HG03469 (cell line): ENCODE measurements around the gene SLC35A3.
"Not testable (repeated sequence)": the region's sequence is repeated elsewhere in the genome, so short reads cannot be mapped to it uniquely, and the experiment has no call there.

ENCODE experiments used
- ATAC-seq: cut with Tn5 transposase; IDR thresholded peaks from one replicate; pipeline ENCODE4 v1.9.1; 2021; ENCODE audit warnings: mild to moderate bottlenecking, moderate library complexity, moderate number of reproducible peaks; ENCODE audit not compliant: unreplicated experiment

The SLC35A3 gene

GRCh38 chr1:100028765-100029164 is 59.0 kb downstream of the SLC35A3 start:
- no peak for ATAC-seq

GRCh38 chr1:100034470-100034869 is 64.7 kb downstream of the SLC35A3 start:
- no peak for ATAC-seq

GRCh38 chr1:100035214-100035613 is 65.4 kb downstream of the SLC35A3 start:
- no peak for ATAC-seq

GRCh38 chr1:100036718-100037655 is 67.2 kb downstream of the SLC35A3 start:
- ATAC-seq = no peak

GRCh38 chr1:100037656-100037926 is 67.8 kb downstream of the SLC35A3 start:
- no peak for ATAC-seq

- ATAC-seq = peak; percentile 79
Observed at GRCh38 chr1:100037927-100038659, 68.3 kb downstream of the SLC35A3 start.

DNA sequence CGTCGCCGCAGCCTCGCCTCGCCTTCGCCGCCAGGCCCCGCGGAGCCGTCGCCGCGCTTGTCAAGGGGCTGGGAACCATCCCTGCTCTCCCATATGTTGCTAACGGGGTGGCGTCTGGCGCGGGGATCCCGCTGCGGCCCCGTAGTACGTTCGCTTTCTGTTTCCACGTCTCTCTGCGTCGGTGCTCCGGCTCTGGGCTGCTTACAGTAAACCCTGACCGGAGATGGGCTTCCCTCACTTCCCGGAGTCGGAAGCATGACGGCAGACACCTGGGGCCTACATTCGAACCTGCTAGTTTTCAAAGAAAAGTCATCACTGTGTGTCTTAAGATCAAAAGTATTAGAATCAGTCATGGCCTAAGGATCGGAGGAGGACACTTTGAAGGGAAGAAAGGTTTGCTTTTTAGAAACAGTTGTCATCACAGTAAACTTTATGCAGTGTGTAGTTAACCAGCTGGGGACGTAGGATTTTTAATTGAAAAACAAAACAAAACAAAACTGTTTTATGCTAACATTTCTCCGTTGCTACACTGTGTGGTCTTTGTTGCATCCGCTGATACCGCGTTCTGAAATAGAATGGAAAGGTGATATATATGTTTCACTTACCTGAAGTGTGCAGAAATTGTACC is 69.0 kb downstream of the SLC35A3 start:
- peak; percentile 27 for ATAC-seq

DNA sequence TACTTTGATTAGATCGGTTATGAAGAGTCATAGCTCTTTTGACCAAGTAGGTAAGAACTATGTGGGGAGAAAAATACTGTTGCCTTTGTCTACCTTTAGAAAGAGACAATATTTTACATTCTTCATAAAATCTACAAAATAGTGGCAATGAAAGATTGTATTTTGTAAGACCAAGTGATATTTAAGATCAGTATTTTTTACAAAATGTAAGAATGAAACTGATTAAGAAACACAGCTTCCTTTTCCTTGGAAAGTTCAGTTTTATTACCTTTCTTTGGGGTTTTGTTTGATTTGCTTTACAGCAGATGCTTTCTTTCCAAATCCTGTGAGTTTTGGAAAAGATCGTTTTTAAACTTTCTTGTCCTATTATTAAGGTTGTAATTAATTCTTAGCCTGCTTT is 69.8 kb downstream of the SLC35A3 start:
- ATAC-seq = no peak

DNA sequence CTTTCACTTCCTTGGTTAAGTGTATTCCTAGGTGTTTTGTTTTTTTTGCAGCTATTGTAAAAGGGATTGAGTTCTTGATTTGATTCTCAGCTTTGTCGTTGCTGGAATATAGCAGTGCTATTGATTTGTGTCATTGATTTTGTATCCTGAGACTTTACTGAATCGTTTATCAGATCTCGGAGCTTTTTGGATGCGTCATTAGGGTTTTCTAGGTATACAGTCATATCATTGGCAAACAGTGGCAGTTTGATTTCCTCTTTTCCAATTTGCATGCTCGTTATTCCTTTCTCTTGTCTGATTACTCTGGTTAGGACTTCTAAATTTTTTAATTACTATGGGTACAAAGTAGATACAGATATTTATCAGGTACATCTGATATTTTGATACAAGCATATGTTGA is 75.4 kb downstream of the SLC35A3 start:
- no peak for ATAC-seq

DNA sequence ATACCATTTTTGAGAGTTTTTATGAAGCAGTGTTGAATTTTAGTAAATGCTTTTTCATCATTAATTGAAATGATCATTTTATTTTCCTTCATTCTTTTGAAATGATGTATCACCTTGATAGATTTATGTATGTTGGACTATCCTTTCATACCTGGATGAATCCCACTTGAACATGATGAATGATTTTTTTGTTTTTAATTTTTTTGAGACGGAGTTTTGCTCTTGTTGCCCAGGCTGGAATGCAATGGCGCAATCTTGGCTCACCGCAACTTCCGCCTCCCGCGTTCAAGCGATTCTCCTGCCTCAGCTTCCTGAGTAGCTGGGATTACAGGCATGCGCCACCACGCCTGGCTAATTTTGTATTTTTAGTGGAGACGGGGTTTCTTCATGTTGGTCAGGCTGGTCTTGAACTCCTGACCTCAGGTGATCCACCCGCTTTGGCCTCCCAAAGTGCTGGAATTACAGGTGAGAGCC is 77.5 kb downstream of the SLC35A3 start:
- not testable (repeated sequence) for ATAC-seq

DNA sequence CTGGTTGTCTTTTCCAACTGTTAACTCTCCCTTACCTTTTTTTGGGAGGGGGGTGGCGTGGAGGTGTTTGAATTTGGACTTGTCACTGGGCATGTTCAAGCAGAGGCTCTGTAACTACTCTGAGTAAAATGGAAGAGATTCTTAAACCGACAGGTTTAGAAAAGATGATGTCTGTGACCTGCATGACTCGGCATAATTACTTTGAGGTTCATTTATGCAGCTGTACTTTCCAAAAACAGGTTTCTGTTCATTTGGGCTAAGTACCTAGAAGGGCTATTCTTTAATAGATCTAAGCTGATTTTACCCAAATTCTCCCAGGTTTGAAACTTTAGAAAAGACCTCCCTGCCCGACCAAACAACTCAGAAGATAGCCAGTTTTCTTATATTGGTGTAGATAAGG is 80.3 kb downstream of the SLC35A3 start:
- no peak for ATAC-seq

DNA sequence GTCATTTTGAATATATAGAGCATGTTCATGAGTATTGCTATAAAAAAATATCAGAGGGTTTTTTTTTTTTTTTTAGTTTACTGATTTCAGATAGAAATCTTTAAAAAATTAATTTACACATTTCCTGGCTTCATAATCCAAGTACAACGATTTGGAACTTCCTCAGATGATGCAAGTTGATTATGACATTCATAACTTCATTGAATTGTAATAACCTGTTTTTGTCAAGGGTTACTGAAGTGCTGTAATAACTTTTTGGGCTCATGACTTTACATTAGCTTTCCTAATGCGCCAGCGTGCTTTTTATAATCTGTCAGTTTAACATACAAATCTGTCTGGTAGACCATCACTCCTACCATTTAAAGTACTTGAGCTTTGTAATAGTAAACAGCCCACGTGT is 81.6 kb downstream of the SLC35A3 start:
- ATAC-seq = no peak

- no peak for ATAC-seq
Observed at GRCh38 chr1:100051893-100052292, 82.1 kb downstream of the SLC35A3 start.

DNA sequence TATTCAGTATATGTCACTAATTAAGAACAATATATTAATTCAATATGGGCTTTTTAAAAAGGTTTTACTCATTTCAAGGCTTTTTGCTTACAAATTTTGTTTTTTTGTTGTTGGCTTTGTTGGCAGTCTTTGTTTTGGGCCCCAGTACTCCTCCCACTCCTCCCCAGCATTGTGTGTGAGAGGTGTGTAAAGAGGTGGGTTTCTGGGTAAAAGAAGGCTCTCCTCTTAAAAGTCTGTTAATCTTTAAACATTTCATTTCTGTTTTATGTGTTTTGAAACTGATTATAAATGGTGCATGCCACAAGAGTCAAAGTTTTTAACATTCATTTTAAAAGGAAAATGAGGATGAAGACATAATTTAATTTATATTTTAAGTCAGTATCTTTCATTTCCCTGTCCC is 83.3 kb downstream of the SLC35A3 start:
- ATAC-seq = no peak

DNA sequence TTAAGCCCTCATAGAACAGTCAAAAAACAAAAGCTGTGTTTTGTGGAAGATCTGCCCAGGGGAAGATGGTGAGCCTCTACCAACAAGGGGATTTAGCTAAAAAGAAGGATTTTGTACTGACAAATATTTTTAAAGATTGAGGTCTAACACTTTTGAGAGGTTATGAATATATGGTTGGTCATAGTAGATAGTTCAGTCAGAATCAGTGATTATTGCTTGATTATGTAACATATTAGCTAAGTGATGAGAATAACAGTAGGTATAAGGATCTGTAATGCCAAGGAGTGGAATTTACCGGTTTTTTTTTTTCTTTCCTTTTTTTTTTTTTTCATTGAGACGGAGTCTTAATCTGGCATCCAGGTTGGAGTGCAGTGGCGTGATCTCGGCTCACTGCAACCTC is 83.9 kb downstream of the SLC35A3 start:
- no peak for ATAC-seq

- no peak for ATAC-seq
Observed at GRCh38 chr1:100061681-100062080, 91.9 kb downstream of the SLC35A3 start.

- ATAC-seq = no peak
Observed at GRCh38 chr1:100065183-100065968, 95.6 kb downstream of the SLC35A3 start.

DNA sequence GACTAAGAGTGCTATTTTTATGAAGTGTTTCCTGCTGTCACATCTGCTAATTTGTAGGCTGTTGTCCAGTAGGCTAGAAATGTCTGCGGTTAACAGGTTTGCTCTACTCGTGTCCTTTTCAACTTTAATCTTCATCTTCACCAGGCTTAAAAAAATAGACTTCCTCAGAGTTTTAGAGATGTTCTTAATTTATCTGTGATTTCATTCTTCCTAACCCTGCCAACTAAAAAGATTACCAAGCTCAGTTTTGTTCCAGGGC is 96.1 kb downstream of the SLC35A3 start:
- ATAC-seq = no peak

- ATAC-seq = no peak
Observed at GRCh38 chr1:100070201-100070939, 100.6 kb downstream of the SLC35A3 start.

DNA sequence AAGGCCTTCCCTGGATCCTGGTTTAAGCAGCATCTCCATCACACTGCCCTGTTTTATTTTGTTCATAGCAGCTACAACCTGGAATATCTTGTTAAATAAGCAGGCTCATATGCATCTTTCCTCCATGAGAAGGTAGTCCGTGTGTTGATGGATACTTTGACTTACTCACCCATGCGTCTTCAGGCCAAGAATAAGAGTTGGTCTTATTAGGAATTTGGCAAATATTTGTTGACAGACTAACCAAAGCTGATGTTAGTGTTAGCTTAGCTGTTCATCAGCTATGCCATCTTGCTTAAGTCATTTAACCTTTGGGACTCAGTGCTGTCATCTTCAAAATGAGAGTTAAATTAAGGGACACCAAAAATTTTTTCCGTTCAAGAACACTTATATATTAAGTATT is 103.7 kb downstream of the SLC35A3 start:
- ATAC-seq = no peak
